T-helper 9 cell (primary cell): Measurements from ENCODE around the gene AGRN.
"Not testable (repeated sequence)": the region's sequence is repeated elsewhere in the genome, so short reads cannot be mapped to it uniquely, and the experiment has no call there.

Experiments used
- DNase-seq: peaks from one replicate; pipeline ENCODE4 v3.0.0-alpha.2; 2020

AGRN gene

DNA sequence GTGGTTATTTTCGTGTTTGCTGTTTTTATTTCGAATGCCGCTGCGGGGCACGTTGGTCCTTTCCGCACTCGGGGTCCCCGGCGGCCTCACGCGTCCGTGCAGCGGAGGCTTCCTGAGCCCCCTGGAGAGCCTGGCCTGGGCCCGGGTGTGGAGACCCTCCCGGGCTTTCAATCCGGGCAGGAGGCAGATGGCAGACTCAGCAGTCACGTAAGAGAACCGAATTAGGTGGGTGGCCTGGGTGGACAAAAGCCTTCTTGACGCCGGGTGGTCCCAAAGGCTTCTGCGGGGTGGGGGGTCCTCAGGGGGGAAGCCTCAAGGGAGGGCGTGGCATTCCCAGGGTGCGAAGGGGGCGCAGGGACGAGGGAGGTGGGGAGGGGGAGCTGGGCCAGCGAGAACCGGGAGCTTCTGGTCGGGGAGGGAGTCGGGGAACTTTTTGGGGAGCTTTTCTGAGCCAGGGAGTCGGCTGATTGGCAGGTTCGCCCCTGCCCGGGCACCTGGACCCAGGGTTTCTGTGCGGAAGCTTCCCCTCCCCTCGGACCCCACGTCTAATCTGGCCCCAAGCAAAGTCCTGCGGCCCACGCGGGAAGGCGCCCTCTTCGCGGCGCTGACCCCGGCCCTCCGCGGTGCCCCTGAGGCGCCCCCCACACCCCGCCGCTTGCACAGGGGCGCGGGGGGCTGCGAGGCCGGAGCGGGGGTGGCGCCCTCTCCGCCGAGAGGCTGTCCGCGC, 18.7 kb upstream of the AGRN start:
- DNase-seq = no peak

DNA sequence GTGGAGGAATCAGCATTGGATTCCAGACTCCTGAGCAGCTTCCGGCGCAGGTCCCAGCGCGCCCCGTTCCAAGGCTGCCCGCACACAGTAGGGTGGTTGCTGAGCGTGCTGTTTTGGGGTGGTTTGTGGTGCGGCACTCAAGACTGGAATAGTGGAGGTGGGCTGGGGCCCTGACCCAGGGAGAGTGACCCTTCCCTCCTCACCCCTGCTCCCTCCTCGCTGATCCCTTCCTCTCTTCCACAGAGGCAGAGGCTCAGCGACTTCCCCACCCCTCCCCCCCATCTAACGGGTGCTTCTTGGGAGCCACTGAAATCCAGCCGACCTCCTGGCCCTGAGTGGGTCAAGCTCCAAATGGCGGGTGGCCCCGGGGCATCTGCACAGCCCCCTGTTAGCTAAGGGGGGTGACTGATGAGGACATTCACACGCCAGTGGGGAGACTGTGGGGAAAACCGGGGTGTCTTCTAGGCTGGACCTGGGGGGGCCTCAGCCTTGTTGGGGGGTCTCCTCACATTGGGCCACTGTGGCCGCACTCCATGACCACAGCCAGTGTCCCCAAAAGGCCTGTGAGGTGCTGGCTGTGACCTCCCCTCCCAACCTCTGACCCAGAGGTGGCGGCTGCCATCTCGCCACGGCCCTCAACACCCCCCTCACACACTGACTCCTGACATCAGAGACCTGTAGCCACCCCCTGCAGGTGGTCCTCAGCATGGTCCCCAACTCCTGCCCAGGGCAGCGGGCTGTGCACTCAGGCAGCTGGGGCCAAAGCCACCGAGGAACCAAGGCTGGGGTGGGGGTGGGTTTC, 16.1 kb upstream of the AGRN start:
- no peak for DNase-seq

DNA sequence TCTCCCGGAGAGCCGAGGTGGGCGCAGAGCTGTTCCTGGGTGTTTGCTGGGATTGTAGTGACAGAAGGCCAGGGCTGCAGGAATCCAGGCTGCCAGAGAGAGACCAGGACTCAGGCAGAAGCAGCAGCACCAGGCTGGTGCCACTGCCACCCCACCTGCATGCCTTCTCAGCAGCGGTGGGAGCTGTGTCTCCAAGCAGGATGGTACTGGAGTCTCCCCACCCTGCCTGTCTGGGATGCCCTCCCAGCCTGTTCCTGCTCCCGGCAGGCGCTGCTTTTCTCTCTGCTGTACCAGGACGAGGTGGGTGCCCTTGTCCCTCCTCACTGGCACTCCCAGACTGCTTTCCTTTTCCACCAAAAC, 15.5 kb upstream of the AGRN start:
- no peak for DNase-seq

DNA sequence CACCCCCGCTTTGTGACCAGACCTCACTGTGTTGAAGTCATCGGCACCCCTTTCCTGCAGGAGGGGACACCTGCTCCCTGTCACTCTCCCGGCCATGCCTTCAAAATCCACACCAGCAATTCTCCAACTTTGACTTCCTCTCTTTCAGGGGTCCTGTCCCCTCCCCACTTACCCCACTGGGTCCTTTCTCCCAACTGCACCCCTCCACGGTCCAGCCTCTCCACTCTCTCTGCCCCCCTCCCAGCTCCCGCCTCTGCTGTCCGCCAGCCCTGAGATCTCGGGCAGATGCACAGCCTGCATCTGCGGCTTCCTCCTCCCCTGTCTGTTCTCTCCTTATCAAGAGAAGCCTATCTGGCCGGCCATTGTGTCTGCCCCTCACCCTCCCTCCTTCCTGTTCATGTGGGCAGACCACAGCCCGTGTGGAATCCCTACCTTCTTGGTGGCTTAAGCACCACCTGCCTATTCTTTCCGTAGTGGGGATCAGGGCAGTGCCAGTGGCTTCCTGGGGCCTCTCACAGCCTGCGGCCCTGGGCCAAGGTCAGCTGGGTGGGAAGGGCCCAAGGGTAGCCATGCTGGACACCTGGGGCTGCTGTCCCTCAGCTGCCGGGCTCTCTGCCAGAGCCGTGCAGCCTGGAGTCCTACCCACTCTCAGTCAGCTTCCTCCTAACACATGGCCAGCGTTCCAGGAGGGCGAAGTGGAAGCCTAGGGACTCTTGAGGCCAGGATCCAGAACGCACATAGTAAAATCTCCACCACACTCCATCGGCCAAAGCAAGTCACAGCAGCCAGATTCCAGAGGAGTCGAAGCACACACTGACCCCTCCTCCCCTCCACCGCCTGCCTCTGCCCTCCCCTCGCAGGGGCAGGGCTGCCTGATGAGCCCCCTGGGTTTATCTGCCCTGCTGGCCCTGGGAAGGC, 14.9 kb upstream of the AGRN start:
- DNase-seq = no peak

DNA sequence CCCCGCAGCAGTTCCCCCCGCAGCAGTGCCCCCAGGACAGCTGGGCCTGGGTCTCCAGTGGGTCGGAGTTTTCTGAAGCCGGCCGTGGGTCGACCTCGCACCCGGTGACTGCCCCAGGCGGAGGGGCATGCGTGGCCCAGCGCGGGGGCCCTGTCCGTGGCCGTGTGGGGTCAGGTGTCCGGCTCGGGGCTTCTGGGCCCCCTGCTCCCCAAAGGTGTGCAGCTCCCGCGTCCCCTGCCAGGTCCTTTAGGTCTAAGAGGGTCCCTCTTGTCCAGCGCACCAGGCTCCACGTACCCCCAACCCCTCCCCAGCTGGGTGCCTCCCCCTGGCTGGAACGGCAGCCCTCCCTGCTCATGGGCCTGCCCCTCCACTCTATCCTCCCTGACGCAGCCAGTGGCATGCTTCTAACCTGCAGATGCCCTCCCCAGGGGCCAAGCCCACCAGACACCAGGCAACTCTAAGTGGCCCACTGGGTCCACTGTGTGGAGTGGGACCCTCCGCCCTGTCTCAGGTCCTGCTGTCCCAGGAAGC, 14.1 kb upstream of the AGRN start:
- no peak for DNase-seq

DNA sequence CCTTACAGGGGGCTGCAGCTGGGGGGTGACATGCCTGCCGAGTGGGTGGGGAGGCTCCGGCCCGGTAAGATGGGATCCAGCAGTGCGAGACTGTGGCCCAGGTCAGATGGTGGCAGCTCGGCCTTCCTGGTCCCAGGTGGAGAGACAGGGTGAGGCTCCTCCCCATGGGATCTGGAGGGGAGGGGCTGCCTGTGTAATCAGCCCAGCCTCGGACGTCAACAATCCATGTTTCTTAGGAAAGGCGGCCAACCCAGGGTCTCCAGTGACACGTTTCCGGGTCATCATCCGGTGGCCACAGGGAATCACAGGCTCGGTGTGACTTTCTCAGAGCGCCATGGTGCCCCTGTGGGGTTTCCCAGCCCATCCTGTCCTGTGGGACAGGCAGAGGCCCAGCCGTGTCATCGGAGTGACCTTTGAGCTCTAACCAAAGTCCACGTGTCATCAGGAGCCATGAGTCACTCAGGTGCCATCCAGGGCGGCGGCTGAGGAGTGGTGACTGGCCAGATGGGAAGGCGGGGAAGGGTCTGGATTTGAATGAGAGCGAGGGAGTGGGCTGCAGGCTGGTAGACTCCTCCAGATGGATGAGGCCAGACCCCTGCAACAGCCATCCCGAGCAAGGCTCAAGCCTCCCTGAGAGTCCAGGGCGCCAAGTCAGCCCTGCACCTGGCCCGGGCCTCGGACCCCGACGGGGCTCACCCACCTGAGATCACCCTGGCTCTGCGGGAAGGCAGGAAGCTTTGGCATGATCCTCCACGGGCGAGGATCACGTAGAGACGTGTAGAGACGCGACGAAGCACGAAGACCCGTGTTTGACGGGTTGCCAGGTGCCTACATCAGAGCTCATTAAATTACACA, 13.4 kb upstream of the AGRN start:
- DNase-seq = no peak

DNA sequence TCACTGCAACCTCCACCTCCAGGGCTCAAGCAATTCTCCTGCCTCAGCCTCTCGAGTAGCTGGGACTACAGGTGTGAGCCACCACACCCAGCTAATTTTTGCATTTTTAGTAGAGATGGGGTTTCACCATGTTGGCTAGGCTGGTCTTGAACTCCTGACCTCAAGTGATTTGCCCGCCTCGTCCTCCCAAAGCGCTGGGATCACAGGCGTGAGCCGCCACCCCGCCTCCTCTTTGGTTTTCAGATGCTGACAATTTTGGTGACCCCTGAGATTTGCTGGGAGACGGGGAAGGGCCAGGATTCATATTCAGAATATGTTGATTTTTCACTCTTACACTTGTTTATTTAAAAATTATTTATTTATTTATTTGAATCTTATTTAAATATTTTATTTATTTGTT, 9.8 kb upstream of the AGRN start:
- not testable (repeated sequence) for DNase-seq

DNA sequence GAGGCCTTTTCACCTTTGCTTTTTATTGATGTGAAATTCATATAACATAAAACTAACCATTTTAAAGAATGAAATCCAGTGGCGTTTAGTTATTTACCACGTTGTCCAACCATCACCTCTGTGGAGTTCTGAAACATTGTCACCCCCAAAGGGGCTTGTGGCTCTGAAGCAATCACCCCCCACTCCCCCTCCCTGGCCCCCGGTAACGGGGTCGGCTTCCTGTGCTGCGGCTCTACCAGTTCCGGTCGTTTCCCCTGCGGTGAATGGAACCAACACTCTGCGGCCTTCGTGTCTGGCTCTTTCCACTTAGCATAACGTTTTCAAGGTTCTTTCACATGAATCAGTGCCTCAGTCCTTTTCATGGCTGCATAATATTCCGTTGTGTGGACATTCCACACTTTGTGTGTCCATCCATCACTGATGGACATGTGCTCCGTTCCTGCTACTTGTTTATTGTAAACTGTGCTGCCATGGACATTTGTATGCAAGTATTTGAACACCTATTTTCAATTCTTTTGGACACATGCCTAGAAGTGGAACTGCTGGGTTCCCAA, 8.4 kb upstream of the AGRN start:
- DNase-seq = no peak

DNA sequence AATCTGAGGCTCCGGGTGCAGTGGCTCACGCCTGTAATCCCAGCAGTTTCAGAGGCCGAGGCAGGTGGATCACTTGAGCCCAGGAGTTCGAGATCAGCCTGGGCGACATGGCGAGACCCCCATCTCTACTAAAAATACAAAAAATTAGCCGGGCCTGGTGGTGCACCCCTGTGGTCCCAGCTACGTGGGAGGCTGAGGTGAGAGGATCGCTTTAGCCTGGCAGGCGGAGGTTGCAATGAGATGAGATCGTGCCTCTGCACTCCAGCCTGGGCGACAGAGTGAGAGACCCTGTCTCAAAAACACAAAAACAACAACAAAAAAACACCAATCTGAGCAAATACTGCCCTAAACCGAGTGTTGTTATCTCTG, 7.2 kb upstream of the AGRN start:
- DNase-seq = not testable (repeated sequence)

DNA sequence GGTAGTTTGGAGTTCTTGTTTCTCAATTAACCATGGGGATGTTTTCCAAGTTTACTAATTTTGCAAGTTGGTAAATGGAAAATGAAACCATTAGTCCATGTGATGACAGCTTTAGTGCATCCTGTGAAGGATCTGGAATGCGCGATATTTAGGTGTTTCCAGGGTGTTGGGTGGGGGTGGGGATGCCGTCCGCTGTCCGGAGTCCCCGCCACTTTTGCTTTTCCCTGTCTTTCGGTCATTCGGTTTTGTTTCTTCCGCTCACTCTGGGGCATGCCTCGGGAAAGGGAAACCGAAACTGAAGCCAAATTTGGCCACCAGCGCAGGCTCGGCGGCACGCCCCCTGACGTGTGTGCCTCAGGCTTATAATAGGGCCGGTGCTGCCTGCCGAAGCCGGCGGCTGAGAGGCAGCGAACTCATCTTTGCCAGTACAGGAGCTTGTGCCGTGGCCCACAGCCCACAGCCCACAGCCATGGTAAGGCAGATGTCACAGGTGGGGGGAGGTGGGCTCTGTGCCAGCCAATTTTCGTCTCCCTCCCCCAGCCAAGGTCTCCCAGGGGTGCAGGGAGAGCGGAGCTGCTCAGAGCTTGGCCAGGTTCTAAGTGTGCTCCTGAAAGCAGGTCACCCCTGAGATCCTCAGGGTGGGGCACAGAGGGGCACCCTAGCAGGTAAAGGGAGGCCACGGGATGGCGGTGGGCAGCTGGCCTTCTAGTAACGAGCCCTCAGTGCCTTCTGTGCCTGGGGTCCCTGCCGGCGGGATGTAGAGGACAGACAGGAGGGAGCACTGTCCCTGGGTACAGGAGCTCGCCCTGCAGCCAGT, 6.6 kb upstream of the AGRN start, which contains the start of gene ISG15:
Gene ISG15, plus strand, starts transcription at position 393 of the 817 bp plus-strand sequence. Its CDS starts 77 bp downstream, at position 470.
- DNase-seq = peak; percentile 82

DNA sequence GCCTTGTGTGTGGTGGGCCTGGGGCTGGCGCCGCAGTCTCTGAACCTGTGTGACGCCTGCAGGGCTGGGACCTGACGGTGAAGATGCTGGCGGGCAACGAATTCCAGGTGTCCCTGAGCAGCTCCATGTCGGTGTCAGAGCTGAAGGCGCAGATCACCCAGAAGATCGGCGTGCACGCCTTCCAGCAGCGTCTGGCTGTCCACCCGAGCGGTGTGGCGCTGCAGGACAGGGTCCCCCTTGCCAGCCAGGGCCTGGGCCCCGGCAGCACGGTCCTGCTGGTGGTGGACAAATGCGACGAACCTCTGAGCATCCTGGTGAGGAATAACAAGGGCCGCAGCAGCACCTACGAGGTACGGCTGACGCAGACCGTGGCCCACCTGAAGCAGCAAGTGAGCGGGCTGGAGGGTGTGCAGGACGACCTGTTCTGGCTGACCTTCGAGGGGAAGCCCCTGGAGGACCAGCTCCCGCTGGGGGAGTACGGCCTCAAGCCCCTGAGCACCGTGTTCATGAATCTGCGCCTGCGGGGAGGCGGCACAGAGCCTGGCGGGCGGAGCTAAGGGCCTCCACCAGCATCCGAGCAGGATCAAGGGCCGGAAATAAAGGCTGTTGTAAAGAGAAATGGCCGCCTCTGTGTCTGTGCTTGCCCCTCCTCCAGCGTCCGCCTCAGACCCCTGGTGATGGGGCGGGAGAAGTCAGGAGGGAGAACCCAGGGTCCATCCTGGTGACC, 5.8 kb upstream of the AGRN start:
- DNase-seq = no peak

DNA sequence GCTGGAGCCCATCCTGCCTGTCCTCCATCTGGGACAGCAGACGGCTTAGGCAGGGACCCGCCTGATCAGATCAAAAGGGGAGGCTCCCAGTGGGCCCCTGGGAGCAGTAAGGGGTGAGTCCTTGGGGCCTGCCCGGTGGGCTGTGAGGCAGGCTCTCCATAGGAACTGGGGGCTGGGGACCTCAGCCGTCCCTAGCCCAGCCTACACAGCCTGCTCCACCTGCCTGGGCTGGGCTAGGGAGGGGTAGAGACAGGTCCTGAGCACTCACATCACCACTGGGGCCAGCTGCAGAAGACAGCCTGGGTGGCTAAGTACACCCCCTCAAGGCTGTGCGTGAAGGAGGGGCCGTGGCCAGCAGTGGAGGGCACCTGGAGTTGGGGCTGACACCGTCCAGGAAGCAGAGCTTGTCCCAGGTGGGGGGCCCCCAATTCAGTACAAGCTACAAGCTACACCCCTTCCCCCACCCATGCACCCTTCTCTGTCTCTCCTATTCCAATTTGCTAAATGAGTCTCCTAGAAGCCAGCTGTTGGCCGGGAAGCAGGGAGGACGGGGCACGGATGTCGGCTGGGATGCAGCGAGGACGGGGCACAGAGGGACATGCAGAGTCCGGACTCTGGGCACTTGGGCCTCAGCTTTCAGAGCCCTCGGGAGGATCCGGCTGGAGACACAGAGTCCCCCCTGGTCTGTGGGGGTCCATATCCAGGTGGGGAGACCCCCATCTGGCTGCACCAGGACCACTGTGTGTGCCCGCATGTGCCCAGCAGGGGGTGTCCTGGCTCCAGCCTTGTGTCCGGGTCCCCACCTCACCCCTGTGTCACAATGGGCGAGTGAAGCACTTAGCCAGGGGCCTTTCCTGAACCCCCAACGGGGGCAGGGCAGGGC, 4.9 kb upstream of the AGRN start:
- no peak for DNase-seq

DNA sequence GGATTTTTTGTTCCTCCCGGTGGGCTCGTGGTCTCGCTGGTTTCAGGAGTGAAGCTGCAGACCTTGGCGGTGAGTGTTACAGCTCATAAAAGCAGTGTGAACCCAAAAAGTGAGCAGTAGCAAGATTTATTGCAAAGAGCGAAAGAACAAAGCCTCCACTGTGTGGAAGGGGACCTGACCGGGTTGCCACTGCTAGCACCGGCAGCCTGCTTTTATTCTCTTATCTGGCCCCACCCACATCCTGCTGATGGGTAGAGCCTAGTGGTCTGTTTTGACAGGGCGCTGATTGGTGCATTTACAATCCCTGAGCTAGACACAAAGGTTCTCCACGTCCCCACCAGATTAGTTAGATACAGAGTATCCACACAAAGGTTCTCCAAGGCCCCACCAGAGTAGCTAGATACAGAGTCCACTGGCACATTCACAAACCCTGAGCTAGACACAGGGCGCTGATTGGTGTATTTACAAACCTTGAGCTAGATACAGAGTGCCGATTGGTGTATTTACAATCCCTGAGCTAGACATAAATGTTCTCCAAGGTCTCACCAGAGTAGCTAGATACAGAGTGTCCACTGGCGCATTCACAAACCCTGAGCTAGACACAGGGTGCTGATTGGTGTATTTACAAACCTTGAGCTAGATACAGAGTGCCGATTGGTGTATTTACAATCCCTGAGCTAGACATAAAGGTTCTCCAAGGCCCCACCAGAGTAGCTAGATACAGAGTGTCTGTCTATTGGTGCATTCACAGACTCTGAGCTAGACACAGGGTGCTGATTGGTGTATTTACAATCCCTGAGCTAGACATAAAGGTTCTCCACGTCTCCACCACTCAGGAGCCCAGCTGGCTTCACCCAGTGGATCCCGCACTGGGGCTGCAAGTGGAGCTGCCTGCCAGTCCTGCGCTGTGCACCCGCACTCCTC, 2.3 kb upstream of the AGRN start:
- DNase-seq = not testable (repeated sequence)

DNA sequence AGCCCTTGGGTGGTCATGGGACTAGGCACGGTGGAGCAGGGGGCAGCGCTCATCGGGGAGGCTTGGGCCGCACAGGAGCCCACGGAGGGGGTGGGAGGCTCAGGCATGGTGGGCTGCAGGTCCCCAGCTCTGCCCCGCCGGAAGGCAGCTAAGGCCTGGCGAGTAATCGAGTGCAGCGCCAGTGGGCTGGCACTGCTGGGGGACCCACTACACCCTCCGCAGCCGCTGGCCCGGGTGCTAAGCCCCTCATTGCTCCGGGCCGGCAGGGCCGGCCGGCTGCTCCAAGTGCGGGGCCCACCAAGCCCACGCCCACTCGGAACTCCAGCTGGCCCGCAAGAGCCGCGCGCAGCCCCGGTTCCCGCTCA, 1.6 kb upstream of the AGRN start:
- not testable (repeated sequence) for DNase-seq

DNA sequence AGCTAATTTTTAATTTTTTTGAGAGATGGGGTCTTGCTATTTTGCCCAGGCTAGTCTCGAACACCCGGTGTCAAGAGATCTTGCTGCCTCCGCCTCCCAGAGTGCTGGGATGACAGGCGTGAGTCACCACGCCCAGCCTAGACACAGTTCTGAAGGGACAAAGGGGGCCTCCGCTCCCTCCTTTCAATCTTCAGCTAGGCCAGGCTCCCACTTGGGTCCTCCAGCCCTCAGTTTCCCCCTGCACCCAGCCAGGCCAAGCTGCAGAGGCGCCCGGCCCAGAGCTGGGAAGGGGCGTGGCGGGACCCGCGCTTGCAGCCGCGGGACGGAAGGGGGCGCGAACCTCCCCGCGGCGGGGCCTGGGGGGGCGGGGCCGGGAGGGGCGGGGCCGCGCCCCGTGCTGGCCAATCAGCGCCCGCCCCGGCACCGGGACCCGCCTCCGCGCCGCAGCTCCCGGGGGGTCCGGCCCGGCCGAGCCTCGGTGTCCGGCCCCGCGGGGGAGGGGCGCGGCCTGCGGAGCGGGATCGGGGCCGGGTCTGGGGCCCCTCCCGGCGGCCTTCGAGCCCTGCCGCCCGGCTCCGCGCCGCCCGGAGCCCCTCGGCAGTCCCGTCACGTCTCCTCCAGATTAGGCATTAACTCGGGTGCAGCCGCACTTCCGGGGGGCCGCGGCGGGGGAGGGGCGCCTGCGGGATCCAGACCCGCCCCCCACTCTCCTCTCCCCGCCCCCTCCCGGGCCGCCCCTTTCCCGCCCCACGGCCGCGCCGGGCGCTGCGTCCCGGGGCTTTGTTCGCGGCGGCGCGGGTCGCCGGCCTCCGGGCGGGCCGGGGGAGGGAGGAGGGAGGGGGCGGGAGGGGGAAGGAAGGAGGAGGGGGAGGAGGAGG, 559 bp upstream of the AGRN start:
- DNase-seq = peak; percentile 75

DNA sequence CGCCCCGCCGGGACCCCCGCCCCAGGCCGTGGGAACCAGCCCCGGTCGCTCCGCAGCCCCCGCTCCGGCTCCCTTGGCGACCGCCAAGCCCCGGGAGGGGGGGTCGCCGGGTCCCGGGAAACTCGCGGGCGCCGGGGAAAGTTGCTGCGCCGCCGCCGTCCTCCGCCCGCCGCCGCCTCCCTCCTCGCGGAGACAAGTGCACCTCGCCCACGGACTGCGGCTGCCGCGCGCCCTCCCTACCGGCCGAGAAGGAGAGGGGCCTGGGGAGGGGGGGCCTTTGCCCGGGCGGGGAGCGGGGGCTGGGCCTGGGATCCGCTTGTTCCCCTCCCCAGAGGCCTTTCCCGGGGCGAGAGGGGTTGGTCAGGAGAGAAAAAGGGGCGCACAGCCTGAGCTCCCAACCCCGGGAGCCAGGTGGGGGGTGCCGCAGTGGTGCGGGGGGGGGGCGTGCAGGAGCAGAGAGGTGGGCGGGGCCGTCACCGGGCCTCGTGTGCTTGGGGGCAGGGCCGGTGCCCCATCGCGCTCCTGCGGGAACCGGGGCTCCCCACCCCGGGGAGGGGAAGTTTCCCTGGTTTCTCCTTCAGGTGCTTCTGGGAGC, 592 bp downstream of the AGRN start:
- no peak for DNase-seq
